IMR-90 (cell line): Measurements from ENCODE around the gene PYDC1. TPM values are rescaled to one million over a fixed set of nuclear protein-coding genes. Genes with fewer than 3 reads are reported as not detected.

Experiments
- ATAC-seq: fragments of 200-7000 bp; cut with Tn5 transposase; 2 replicates; pipeline ENCODE4 v1.9.1; 2020; ENCODE audit warnings: low read depth, mild to moderate bottlenecking, moderate library complexity
- BruUV-seq: library from RNA; stranded (reverse); fragments of 400-500 nt; replicated peaks from 2 replicates; lab custom pipeline; 2021; lab: Mats Ljungman, UMichigan
- CTCF ChIA-PET: fragments of 300-600 bp; formaldehyde crosslinking; extraction: SDS; loops from one replicate; lab custom pipeline; 2021; ENCODE audit warnings: antibody characterized with exemption; lab: Yijun Ruan, JAX
- POLR2A ChIA-PET: fragments of 300-600 bp; sonication (Branson Sonifier 250); formaldehyde crosslinking; loops from one replicate; lab custom pipeline; 2022; ENCODE audit warnings: antibody characterized with exemption; ENCODE audit not compliant: unreplicated experiment; lab: Charles Lee
- DNase-seq: peaks from one replicate; pipeline ENCODE4 v3.0.0; 2013
- H2AFZ ChIP-seq: replicated peaks from 2 replicates; pipeline ENCODE3; 2013; ENCODE audit warnings: low read length, mild to moderate bottlenecking; ENCODE audit not compliant: poor library complexity
- H2AK5ac ChIP-seq: 2 replicates; pipeline ENCODE4 v1.6.1; 2013; ENCODE audit warnings: low read depth, low read length, inconsistent platforms
- H2AK9ac ChIP-seq: replicated peaks from 2 replicates; pipeline ENCODE3; 2013; ENCODE audit warnings: mild to moderate bottlenecking, low read depth, low read length, moderate library complexity; ENCODE audit not compliant: poor library complexity
- H2BK120ac ChIP-seq: 2 replicates; pipeline ENCODE4 v1.6.1; 2013; ENCODE audit warnings: low read depth, low read length, inconsistent platforms
- H2BK15ac ChIP-seq: 3 replicates; pipeline ENCODE4 v1.6.1; 2013; ENCODE audit warnings: low read depth, low read length, inconsistent platforms
- H2BK20ac ChIP-seq: 2 replicates; pipeline ENCODE4 v1.6.1; 2013; ENCODE audit warnings: low read depth, mild to moderate bottlenecking, inconsistent platforms, low read length, moderate library complexity
- H2BK5ac ChIP-seq: 2 replicates; pipeline ENCODE4 v1.6.1; 2013; ENCODE audit warnings: mild to moderate bottlenecking, low read depth, low read length, inconsistent platforms; ENCODE audit not compliant: poor library complexity, severe bottlenecking
- H3K14ac ChIP-seq: replicated peaks from 2 replicates; pipeline ENCODE4 v1.6.1; 2013; ENCODE audit warnings: low read depth, low read length, inconsistent platforms
- H3K18ac ChIP-seq: 2 replicates; pipeline ENCODE4 v1.6.1; 2013; ENCODE audit warnings: low read depth, low read length, control low read depth
- H3K23ac ChIP-seq: 2 replicates; pipeline ENCODE4 v1.6.1; 2013; ENCODE audit warnings: low read depth, low read length, inconsistent platforms
- H3K27ac ChIP-seq: 2 replicates; pipeline ENCODE4 v1.5.1; 2013; ENCODE audit warnings: mild to moderate bottlenecking, control low read depth, low read length; ENCODE audit not compliant: insufficient read depth
- H3K27me3 ChIP-seq: 2 replicates; pipeline ENCODE4 v1.6.1; 2013; ENCODE audit warnings: low read length; ENCODE audit not compliant: control insufficient read depth, insufficient read depth
- H3K36me3 ChIP-seq: 2 replicates; pipeline ENCODE4 v1.6.1; 2013; ENCODE audit warnings: low read length, mixed read lengths; ENCODE audit not compliant: control insufficient read depth, insufficient read depth
- H3K4ac ChIP-seq: 2 replicates; pipeline ENCODE4 v1.6.1; 2013; ENCODE audit warnings: low read depth, low read length, inconsistent platforms
- H3K4me1 ChIP-seq: 2 replicates; pipeline ENCODE4 v1.6.1; 2013; ENCODE audit warnings: low read length, mixed read lengths; ENCODE audit not compliant: control insufficient read depth, insufficient read depth
- H3K4me2 ChIP-seq: 2 replicates; pipeline ENCODE4 v1.6.1; 2013; ENCODE audit warnings: low read depth, mild to moderate bottlenecking, control low read depth, low read length, moderate library complexity
- H3K4me3 ChIP-seq: 2 replicates; pipeline ENCODE4 v1.5.1; 2013; ENCODE audit warnings: low read depth, mild to moderate bottlenecking, control low read depth, low read length, moderate library complexity; ENCODE audit not compliant: insufficient read depth
- H3K56ac ChIP-seq: 2 replicates; pipeline ENCODE4 v1.6.1; 2013; ENCODE audit warnings: low read length, inconsistent platforms; ENCODE audit not compliant: insufficient read depth; ENCODE audit errors: extremely low read depth
- H3K79me1 ChIP-seq, 2 experiments: 2 replicates each; pipeline ENCODE4 v1.6.1; 2013; ENCODE audit warnings: low read length in 2 of 2, inconsistent platforms in 1 of 2, low read depth in 1 of 2
- H3K9ac ChIP-seq: 2 replicates; pipeline ENCODE4 v1.6.1; 2013; ENCODE audit warnings: low read depth, low read length, control low read depth
- H3K9me1 ChIP-seq: 2 replicates; pipeline ENCODE4 v1.6.1; 2013; ENCODE audit warnings: low read length, inconsistent platforms; ENCODE audit not compliant: insufficient read depth
- H3K9me3 ChIP-seq: 2 replicates; pipeline ENCODE4 v1.6.1; 2013; ENCODE audit warnings: low read length; ENCODE audit not compliant: control insufficient read depth, insufficient read depth
- H4K20me1 ChIP-seq: 2 replicates; pipeline ENCODE4 v1.6.1; 2013; ENCODE audit warnings: low read length, inconsistent platforms; ENCODE audit not compliant: insufficient read depth
- H4K5ac ChIP-seq: 2 replicates; pipeline ENCODE4 v1.6.1; 2013; ENCODE audit warnings: mild to moderate bottlenecking, low read depth, low read length, control low read depth
- H4K8ac ChIP-seq, 2 experiments: 2 replicates each; pipeline ENCODE4 v1.6.1; 2013; ENCODE audit warnings: low read depth in 2 of 2, low read length in 2 of 2, control low read depth in 1 of 2, inconsistent platforms in 1 of 2
- H4K91ac ChIP-seq: 2 replicates; pipeline ENCODE4 v1.6.1; 2013; ENCODE audit warnings: low read depth, low read length, inconsistent platforms; ENCODE audit not compliant: insufficient read depth
- CHD1 ChIP-seq: IDR thresholded peaks from 2 replicates; pipeline ENCODE4 v1.6.1; 2012; ENCODE audit warnings: low read depth, low read length, improper control_type of control experiment
- CTCF ChIP-seq: conservative IDR thresholded peaks from 2 replicates; pipeline ENCODE4 v1.5.1; 2012; ENCODE audit warnings: mild to moderate bottlenecking, low read depth, low read length, improper control_type of control experiment
- MAZ ChIP-seq: IDR thresholded peaks from 2 replicates; pipeline ENCODE4 v1.6.1; 2012; ENCODE audit warnings: low read depth, mild to moderate bottlenecking, low read length, improper control_type of control experiment, moderate library complexity, borderline replicate concordance
- RAD21 ChIP-seq: IDR thresholded peaks from 2 replicates; pipeline ENCODE4 v1.6.1; 2012; ENCODE audit warnings: low read length, improper control_type of control experiment
- WGBS, 2 experiments: methylation state at CpG; one replicate each; pipeline versions ENCODE4 v1.1.5 to v1.1.7; 2013; ENCODE audit warnings: missing lambda C conversion rate in 2 of 2; ENCODE audit not compliant: insufficient read length in 1 of 2; ENCODE audit errors: extremely low coverage in 2 of 2; 5-methylcytosine and 5-hydroxymethylcytosine counted together
- dilution Hi-C: fragments of 300-500 bp; cut with HindIII; formaldehyde crosslinking; loops from one replicate; pipeline ENCODE4 v1.14.3; 2018; ENCODE audit warnings: low sequenced_read_pairs; ENCODE audit not compliant: unreplicated experiment
- in situ Hi-C: fragments of 300-500 bp; cut with MboI; formaldehyde crosslinking; loops from 3 replicates; pipeline ENCODE4 v1.14.3; 2019; ENCODE audit warnings: low sequenced_read_pairs, inconsistent platforms, mixed read lengths
- intact Hi-C: fragments of 100-400 bp; cut with micrococcal nuclease; formaldehyde crosslinking; loops from 2 replicates; pipeline ENCODE4 v1.10.0; 2022
- polyA plus RNA-seq, 3 experiments: library from polyadenylated mRNA; depleted of rRNA; stranded (reverse); fragments of >200 nt; gene quantifications; 2 replicates each; pipeline ENCODE4 v1.2.3, GENCODE V29; 2012; ENCODE audit warnings: low replicate concordance in 1 of 3
- total RNA-seq: library from RNA; depleted of rRNA; stranded (reverse); fragments of >200 nt; gene quantifications from 2 replicates; pipeline ENCODE4 v1.2.3, GENCODE V29; 2012

PYDC1 gene
- total and polyA plus RNA-seq, 2 of the 4 experiments (the other 2 are of a cell fraction): not detected

- H3K56ac ChIP-seq: no peak overlapping the region
- dilution Hi-C loops: no loop called here
- no peak overlapping the region for H4K5ac ChIP-seq
- no peak overlapping the region for H3K27ac ChIP-seq
- no peak overlapping the region for H2BK5ac ChIP-seq
- H3K14ac ChIP-seq: no peak overlapping the region
- H2BK20ac ChIP-seq: no peak overlapping the region
- H2BK120ac ChIP-seq: no peak overlapping the region
- TF ChIP-seq CTCF: no peak
- no peak for TF ChIP-seq RAD21
- TF ChIP-seq CHD1: no peak
- no peak for TF ChIP-seq MAZ
- no peak overlapping the region for H3K9ac ChIP-seq
- in situ Hi-C loops: no loop called here
- ChIA-PET POLR2A (no interaction called here), CTCF (no interaction called here)
- H3K4me3 ChIP-seq: no peak overlapping the region
- no peaks in the 10 kb centered on the region for H3K36me3 ChIP-seq
- H4K20me1 ChIP-seq: no peaks in the 10 kb centered on the region
- H4K91ac ChIP-seq: no peak overlapping the region
- no peak overlapping the region for H3K4me2 ChIP-seq
- H2AK5ac ChIP-seq: no peak overlapping the region
- H3K79me1 ChIP-seq: no peaks in the 10 kb centered on the region
- no peak overlapping the region for H2AK9ac ChIP-seq
- no TSS peak for BruUV-seq
- H3K27me3 ChIP-seq: peaks cover 3% of the 10 kb centered on the region; the same call in 1 of the 2 replicates
- ATAC-seq (no peak), DNase-seq (no peak)
- H3K9me3 ChIP-seq: no peaks in the 10 kb centered on the region
- no peak overlapping the region for H3K23ac ChIP-seq
- no peaks in the 10 kb centered on the region for H3K4me1 ChIP-seq
- intact Hi-C loops: no loop called here
- H3K9me1 ChIP-seq: no peaks in the 10 kb centered on the region
- H3K4ac ChIP-seq: no peak overlapping the region
- no peak overlapping the region for H4K8ac ChIP-seq
- H3K18ac ChIP-seq: no peak overlapping the region
- no peak overlapping the region for H2BK15ac ChIP-seq
- WGBS, 2 experiments: no CpG with 5 or more reads among the region's 3 CpGs
- H2AFZ ChIP-seq: no peak overlapping the region
Observed at GRCh38 chr16:31262084-31262483, 45.1 kb upstream of the PYDC1 start.
